Choroid plexus epithelial cell (primary cell): ENCODE results near the gene VWA7.

Experiments
- DNase-seq: peaks from one replicate; pipeline ENCODE4 v3.0.0-alpha.2; 2010; ENCODE audit warnings: low read depth
- H3K4me3 ChIP-seq: 2 replicates; pipeline ENCODE4 v1.5.1; 2011; ENCODE audit warnings: low read depth, mild to moderate bottlenecking, control low read depth, low read length, moderate library complexity
- TF ChIP-seq, protein P1 (sequence below): conservative IDR thresholded peaks from 2 replicates; pipeline ENCODE4 v1.5.1; 2011; ENCODE audit warnings: low read depth, mild to moderate bottlenecking, control low read depth, inconsistent platforms, low read length, moderate library complexity

VWA7 gene

DNA sequence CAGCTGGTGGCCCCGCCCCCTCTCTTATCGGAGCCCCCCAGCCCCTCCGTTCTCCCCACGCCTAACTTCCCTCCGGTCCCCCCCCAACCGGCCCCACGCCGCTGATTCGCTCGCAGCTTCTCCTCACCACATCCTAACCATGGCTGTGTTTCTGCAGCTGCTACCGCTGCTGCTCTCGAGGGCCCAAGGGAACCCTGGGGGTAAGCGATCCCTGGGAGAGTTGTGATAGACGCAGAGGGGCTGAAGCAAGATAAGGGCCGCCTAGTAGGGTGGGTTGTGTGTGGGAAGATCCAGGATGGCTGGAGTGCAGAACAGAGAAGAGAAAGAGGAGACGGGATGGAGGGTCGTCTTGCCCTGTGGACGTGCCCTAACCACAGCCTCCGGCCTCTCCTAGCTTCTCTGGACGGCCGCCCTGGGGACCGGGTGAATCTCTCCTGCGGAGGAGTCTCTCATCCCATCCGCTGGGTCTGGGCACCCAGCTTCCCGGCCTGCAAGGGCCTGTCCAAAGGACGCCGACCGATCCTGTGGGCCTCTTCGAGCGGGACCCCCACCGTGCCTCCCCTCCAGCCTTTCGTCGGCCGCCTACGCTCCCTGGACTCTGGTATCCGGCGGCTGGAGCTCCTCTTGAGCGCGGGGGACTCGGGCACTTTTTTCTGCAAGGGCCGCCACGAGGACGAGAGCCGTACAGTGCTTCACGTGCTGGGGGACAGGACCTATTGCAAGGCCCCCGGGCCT, 53.7 kb downstream of the VWA7 start, which contains the start of gene MPIG6B:
TSS of gene MPIG6B (plus strand) at position 129 of the 735 bp plus-strand sequence. CDS start at position 140, 11 bp downstream.
- no peak for DNase-seq
- TF ChIP-seq, protein P1, sequence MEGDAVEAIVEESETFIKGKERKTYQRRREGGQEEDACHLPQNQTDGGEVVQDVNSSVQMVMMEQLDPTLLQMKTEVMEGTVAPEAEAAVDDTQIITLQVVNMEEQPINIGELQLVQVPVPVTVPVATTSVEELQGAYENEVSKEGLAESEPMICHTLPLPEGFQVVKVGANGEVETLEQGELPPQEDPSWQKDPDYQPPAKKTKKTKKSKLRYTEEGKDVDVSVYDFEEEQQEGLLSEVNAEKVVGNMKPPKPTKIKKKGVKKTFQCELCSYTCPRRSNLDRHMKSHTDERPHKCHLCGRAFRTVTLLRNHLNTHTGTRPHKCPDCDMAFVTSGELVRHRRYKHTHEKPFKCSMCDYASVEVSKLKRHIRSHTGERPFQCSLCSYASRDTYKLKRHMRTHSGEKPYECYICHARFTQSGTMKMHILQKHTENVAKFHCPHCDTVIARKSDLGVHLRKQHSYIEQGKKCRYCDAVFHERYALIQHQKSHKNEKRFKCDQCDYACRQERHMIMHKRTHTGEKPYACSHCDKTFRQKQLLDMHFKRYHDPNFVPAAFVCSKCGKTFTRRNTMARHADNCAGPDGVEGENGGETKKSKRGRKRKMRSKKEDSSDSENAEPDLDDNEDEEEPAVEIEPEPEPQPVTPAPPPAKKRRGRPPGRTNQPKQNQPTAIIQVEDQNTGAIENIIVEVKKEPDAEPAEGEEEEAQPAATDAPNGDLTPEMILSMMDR: no peak
- no peak within 1 kb of the TSS for H3K4me3 ChIP-seq

DNA sequence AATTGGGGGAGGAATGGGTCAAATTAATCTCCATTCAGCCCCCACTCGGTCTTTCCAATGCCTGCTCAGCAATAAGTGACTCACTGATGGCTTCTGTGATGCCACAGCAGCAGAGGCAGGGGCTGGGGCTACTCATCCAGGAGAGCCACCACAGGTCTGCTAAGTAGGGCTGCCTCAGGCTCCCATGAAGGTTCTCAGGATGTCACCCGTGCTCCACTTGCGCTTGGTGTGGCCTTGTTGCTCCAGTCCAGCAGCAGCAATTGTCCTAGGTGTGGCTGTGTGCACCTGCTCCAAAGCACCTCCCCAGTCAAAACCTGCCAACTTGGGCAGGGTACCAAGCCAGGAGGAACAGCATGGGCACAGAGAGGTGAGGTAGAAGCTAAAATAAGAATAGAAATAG, 55.0 kb downstream of the VWA7 start:
- TF ChIP-seq, protein P1: no peak
- H3K4me3 ChIP-seq: no peak overlapping the region
- no peak for DNase-seq

DNA sequence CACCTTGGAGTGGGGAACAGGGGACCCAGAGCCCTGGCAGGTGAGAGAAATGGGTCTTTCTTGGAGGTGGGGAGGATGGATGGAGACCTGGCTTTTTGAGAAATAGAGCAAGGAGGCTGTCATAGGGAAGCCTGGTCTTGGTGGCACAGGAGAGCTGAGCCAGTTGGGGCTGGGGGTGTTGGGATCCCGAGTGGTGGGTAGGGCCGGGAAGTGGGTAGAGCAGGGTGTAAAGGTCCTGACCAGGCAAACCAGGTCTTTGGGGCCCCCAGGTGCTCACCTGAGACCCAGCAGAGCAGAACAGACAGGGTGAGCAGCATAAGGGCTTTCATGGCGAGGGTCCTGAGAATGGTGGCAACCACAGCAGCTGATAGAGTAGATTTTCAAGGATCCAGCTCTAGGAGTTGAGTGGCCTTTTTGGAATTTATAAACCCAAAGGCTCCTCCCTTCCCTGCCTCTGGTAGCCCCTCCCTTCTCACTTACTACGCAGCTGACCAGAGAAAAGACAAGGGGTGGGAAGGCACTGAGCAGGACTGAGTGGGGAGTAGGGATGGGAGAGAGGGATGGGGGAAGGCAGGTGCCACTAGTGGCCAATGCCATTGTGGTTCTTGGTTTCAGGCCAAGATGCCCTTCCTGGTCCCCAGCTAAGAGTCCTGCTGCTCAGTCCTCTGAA, 55.6 kb downstream of the VWA7 start, which contains the start of gene LY6G6C:
TSS of gene LY6G6C (minus strand) at position 396 of the 670 bp plus-strand sequence. CDS start at position 329, 67 bp downstream.
- DNase-seq: no peak
- H3K4me3 ChIP-seq: no peak within 1 kb of the TSS
- TF ChIP-seq, protein P1: no peak

DNA sequence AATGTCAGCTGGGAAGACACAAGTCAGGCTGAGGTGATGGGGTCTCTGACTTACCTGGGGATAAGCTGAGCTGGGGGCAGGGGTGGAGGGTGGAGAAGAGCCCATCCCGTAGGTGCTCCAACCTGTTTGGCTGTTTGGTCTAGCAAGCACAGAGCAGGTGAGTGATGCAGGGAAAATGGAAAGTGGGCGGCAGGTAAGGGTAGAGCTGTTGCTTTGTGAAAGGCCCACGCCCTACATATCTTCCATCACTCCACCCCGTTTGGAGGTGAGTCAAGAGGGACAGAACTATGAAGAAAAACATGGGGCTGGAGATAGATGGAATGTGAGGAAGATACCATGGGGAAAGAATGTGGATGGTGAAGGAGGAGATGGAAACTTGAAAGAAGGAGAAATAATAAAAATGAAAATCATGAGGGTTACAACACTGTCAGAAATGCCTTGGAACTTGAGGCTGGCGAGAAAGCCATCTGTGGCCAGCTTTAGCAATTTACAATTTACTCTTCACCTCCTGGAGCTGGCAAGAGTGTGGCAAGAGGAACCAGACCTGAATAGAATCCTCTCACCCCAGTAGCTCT, 56.8 kb downstream of the VWA7 start:
- H3K4me3 ChIP-seq: no peak overlapping the region
- DNase-seq: no peak
- TF ChIP-seq, protein P1: no peak

DNA sequence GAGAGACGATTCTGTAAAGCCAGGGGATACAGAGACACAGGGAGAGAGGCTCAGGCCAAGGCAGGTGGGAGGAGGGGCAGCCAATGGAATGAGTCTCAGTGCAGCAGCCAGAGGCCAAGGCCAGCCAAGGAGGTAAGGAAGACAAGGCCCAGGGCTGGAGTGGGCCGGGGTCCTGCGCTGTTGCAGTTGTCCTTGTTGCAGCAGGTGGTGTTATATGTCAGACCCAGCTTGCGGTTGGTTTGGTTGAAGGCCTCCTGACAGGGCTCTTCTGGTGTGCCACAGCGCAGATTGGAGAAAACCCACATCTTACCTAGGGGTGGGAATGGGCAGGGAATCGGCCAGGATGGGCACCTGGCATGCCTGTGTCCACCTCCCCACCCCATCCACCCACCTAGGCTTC, 58.1 kb downstream of the VWA7 start:
- DNase-seq: no peak
- TF ChIP-seq, protein P1: no peak
- H3K4me3 ChIP-seq: no peak overlapping the region

DNA sequence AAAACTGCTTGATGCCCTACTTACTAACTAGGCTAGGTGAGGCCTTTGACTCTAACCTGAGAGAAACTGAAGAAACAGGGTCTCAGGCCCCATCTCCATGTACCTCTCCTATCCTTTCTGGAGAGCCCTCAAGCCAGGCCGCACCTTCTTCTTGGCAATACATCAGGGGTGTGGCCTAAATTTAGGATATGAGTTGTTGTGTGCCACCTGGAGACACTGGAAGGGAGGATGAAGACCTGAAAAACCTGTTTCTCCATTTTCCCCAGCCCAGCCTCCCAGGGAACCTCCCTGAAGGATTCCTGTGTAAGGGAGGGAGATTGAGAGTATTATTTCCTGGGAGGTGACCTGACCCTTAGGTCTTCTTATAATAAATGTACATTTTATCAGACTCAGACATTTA, 58.9 kb downstream of the VWA7 start:
- TF ChIP-seq, protein P1: no peak
- H3K4me3 ChIP-seq: no peak overlapping the region
- DNase-seq: no peak
